ENCODE data around the gene ARAP3. TPM values are rescaled to one million over a fixed set of nuclear protein-coding genes. Genes with fewer than 3 reads are reported as not detected.

ARAP3 gene
- total and polyA plus RNA-seq, 9 of the 15 experiments (the other 6 are each of a cell fraction or from before 2014, with no cell fraction given): 0.83 to 25.7 (median 6.4) TPM

- Histone ChIP-seq H3K4me3 (peak overlapping the region; percentile 17), H3K27me3 (ENCODE audit: control insufficient read depth in 2 of 2, insufficient read depth in 2 of 2, low read length in 2 of 2) (peaks cover 0 to 16% of the 10 kb centered on the region in 2 experiments; a peak in 3 of 5 replicates), H3K9ac (ENCODE audit: insufficient read depth in 1 of 2, low read depth in 2 of 2, low read length in 2 of 2) (peak overlapping the region in 1 of 2 experiments; percentile 80; a peak in 3 of 4 replicates), H3K4me2 (ENCODE audit: insufficient read depth, low read length) (peak overlapping the region; percentile 79), H3K4me1 (replicated peaks in 1 of 2; ENCODE audit: control insufficient read depth in 2 of 2, insufficient read depth in 2 of 2, low read length in 2 of 2) (peaks cover 38 to 50% of the 10 kb centered on the region in 2 experiments), H4K20me1 (replicated peaks; ENCODE audit: control insufficient read depth, insufficient read depth, low read length) (no peaks in the 10 kb centered on the region), H3K9me3 (replicated peaks; ENCODE audit: control insufficient read depth, insufficient read depth, low read depth, low read length) (no peaks in the 10 kb centered on the region), H3K79me2 (ENCODE audit: control insufficient read depth, insufficient read depth, low read length) (no peaks in the 10 kb centered on the region), H2AFZ (ENCODE audit: low read depth, low read length) (peak overlapping the region; percentile 76), H3K36me3 (ENCODE audit: control insufficient read depth, insufficient read depth, low read length) (no peaks in the 10 kb centered on the region), H3K9me1 (ENCODE audit: control insufficient read depth, insufficient read depth, low read length) (no peaks in the 10 kb centered on the region), H3K27ac (ENCODE audit: extremely low read depth, low read depth, low read length) (no peak overlapping the region; the same call in 2 of the 3 replicates)
- in situ Hi-C loops (cut with MboI) (no loop called here), intact Hi-C loops (cut with micrococcal nuclease) (loop anchor here (1.0 to 5.0 kb wide), 6 partner anchors 27 to 452 kb away; no protein-coding TSS in a partner anchor)
- no TSS peak for BruUV-seq (replicated peaks)
- ATAC-seq (no peak; the same call in 2 of the 3 replicates), FAIRE-seq (no peak), DNase-seq (ENCODE audit: extremely low read depth in 1 of 4, low spot score in 3 of 4) (no peak)
- POLR2A ChIA-PET: interaction anchor here (0.6 to 1.6 kb wide), 7 partner anchors 26 to 451 kb away, joined by 3 to 4 read pairs (median 4); no protein-coding TSS in a partner anchor
- CTCF ChIA-PET (ENCODE audit: low intra/inter-chr PET ratio): interaction anchor here (0.7 to 1.4 kb wide), 6 partner anchors 101 to 451 kb away, joined by 3 to 9 read pairs (median 5); partner anchors contain the start of gene PCDH1
- 2% methylated on average over 4 of the region's 5 CpGs for WGBS (ENCODE audit: insufficient coverage, low coverage, missing lambda C conversion rate)
- TF ChIP-seq TARDBP (IDR thresholded peaks at IDR 0.05) (no peak), RBM25 (IDR thresholded peaks at IDR 0.05; ENCODE audit: low read depth, low read length, severe bottlenecking) (no peak), MCM5 (IDR thresholded peaks at IDR 0.05; ENCODE audit: low read depth) (no peak), TRIM25 (IDR thresholded peaks at IDR 0.05; ENCODE audit: borderline replicate concordance) (no peak), ZBTB34 (CRISPR knock-in tag; IDR thresholded peaks at IDR 0.05) (no peak), SIN3A (IDR thresholded peaks at IDR 0.05; ENCODE audit: borderline replicate concordance in 2 of 2, control insufficient read depth in 1 of 2, low read depth in 2 of 2, low read length in 2 of 2) (peak in 1 of 2 experiments; percentile 12; a peak in 1 of 4 replicates), SMAD4 (CRISPR knock-in tag; conservative IDR thresholded peaks at IDR 0.05) (no peak), ATF7 (IDR thresholded peaks at IDR 0.05) (no peak), HLTF (IDR thresholded peaks at IDR 0.05) (no peak), ZNF263 (CRISPR knock-in tag; IDR thresholded peaks at IDR 0.05; ENCODE audit: borderline replicate concordance) (no peak), PCBP1 (IDR thresholded peaks at IDR 0.05; ENCODE audit: low read depth, low read length, poor library complexity, severe bottlenecking) (no peak), SREBF1 (IDR thresholded peaks at IDR 0.05; ENCODE audit: borderline replicate concordance, low read depth, low read length) (no peak)
- TF ChIP-seq, protein P1, sequence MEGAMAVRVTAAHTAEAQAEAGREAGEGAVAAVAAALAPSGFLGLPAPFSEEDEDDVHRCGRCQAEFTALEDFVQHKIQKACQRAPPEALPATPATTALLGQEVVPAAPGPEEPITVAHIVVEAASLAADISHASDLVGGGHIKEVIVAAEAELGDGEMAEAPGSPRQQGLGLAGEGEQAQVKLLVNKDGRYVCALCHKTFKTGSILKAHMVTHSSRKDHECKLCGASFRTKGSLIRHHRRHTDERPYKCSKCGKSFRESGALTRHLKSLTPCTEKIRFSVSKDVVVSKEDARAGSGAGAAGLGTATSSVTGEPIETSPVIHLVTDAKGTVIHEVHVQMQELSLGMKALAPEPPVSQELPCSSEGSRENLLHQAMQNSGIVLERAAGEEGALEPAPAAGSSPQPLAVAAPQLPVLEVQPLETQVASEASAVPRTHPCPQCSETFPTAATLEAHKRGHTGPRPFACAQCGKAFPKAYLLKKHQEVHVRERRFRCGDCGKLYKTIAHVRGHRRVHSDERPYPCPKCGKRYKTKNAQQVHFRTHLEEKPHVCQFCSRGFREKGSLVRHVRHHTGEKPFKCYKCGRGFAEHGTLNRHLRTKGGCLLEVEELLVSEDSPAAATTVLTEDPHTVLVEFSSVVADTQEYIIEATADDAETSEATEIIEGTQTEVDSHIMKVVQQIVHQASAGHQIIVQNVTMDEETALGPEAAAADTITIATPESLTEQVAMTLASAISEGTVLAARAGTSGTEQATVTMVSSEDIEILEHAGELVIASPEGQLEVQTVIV (CRISPR knock-in tag; IDR thresholded peaks at IDR 0.05; ENCODE audit: borderline replicate concordance): no peak
- TF ChIP-seq, protein P2, sequence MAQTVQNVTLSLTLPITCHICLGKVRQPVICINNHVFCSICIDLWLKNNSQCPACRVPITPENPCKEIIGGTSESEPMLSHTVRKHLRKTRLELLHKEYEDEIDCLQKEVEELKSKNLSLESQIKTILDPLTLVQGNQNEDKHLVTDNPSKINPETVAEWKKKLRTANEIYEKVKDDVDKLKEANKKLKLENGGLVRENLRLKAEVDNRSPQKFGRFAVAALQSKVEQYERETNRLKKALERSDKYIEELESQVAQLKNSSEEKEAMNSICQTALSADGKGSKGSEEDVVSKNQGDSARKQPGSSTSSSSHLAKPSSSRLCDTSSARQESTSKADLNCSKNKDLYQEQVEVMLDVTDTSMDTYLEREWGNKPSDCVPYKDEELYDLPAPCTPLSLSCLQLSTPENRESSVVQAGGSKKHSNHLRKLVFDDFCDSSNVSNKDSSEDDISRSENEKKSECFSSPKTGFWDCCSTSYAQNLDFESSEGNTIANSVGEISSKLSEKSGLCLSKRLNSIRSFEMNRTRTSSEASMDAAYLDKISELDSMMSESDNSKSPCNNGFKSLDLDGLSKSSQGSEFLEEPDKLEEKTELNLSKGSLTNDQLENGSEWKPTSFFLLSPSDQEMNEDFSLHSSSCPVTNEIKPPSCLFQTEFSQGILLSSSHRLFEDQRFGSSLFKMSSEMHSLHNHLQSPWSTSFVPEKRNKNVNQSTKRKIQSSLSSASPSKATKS (CRISPR knock-in tag; IDR thresholded peaks at IDR 0.05): no peak
Observed at GRCh38 chr5:141692533-141692888, 10.5 kb upstream of the ARAP3 start.

Data from K562 (cell line).